LNCAP (cell line): ENCODE measurements around the gene SLC35G1.

Source experiments
- CTCF ChIP-seq: fragments of 450-650 bp; IDR thresholded peaks from 2 replicates; pipeline ENCODE4 v1.5.1; 2017; ENCODE audit warnings: mild to moderate bottlenecking

SLC35G1 gene

GRCh38 chr10:93915598-93915997 is 21.8 kb downstream of the SLC35G1 start:
- no peak for TF ChIP-seq CTCF

GRCh38 chr10:93916257-93917063 is 22.7 kb downstream of the SLC35G1 start:
- peak; percentile 50; the same call in 1 of the 2 replicates for TF ChIP-seq CTCF

GRCh38 chr10:93917064-93917391 is 23.2 kb downstream of the SLC35G1 start:
- no peak for TF ChIP-seq CTCF

GRCh38 chr10:93917821-93918220 is 24.0 kb downstream of the SLC35G1 start:
- TF ChIP-seq CTCF: no peak

- TF ChIP-seq CTCF: peak; percentile 48
These were observed 27.6 kb downstream of the SLC35G1 start for GRCh38 chr10:93921338-93921737.

- no peak for TF ChIP-seq CTCF
These were observed 32.8 kb downstream of the SLC35G1 start for GRCh38 chr10:93926613-93927012.

- no peak for TF ChIP-seq CTCF
These were observed 44.4 kb downstream of the SLC35G1 start for GRCh38 chr10:93938140-93938539.

- TF ChIP-seq CTCF: no peak
These were observed 47.1 kb downstream of the SLC35G1 start for GRCh38 chr10:93940881-93941280.
